Pancreas (tissue), 10 donors: ENCODE results near the gene CRYL1. TPM values are rescaled to one million over a fixed set of nuclear protein-coding genes. Genes with fewer than 3 reads are reported as not detected.

Experiments
- ATAC-seq, 4 donors: fragments of 200-7000 bp; cut with Tn5 transposase; one replicate each; pipeline versions ENCODE4 v1.8.0 to v1.9.1; 2020; ENCODE audit warnings: mild to moderate bottlenecking in 4 of 4, moderate library complexity in 4 of 4
- DNase-seq, 6 donors: peaks; one replicate each; pipeline ENCODE4 v3.0.0-alpha.2; 2020
- FAIRE-seq: peaks from 2 replicates; lab custom pipeline; 2012; peaks lifted over from hg19 to GRCh38; lab: Jason Lieb, UNC
- H3K27ac ChIP-seq, 4 donors: fragments of 200-600 bp; sonication (generic); 1 replicate in 3 of 4; 2 replicates in 1 of 4; pipeline versions ENCODE4 v1.5.0 to v1.8.0; 2020
- H3K27me3 ChIP-seq, 4 donors: fragments of 200-600 bp; one replicate each; pipeline ENCODE4 v1.8.0; 2021
- H3K36me3 ChIP-seq, 3 donors: fragments of 200-600 bp; sonication (generic) in 1 of 3; one replicate each; pipeline versions ENCODE4 v1.5.0 to v1.8.0; 2020 to 2021
- H3K4me1 ChIP-seq, 3 donors: fragments of 200-600 bp; one replicate each; pipeline ENCODE4 v1.8.0; 2021
- H3K4me3 ChIP-seq, 4 donors: fragments of 200-600 bp; sonication (generic) in 2 of 4; one replicate each; pipeline versions ENCODE4 v1.5.0 to v1.8.0; 2020 to 2021
- H3K9me3 ChIP-seq, 4 donors: fragments of 200-600 bp; one replicate each; pipeline ENCODE4 v1.8.0; 2021
- WGBS, 2 donors: extraction: QIAGEN DNeasy Blood & Tissue Kit; methylation state at CpG; one replicate each; pipeline ENCODE4 v1.1.7; 2013; 5-methylcytosine and 5-hydroxymethylcytosine counted together
- intact Hi-C, 3 donors: fragments of 100-400 bp; cut with DNase I; formaldehyde crosslinking; loops; one replicate each; pipeline versions ENCODE4 v1.11.1 to v1.14.2; 2022
- polyA plus RNA-seq, 2 donors: library from polyadenylated mRNA; stranded (reverse); fragments of 200-250 nt; gene quantifications; one replicate each; pipeline ENCODE4 v1.2.3, GENCODE V29; 2013
- total RNA-seq, 6 donors: library from RNA; stranded (reverse); fragmentation: NEBNext Ultra II Directional in 4 of 6; extraction: Animal tissue kit (Norgen Biotek cat#: 25700) in 4 of 6; gene quantifications; one replicate each; pipeline versions ENCODE4 v1.2.1 to v1.2.4, GENCODE V29; 2021 to 2023
- TF ChIP-seq, protein P1 (sequence below), 4 donors: fragments of 200-600 bp; sonication (generic) in 3 of 4; IDR thresholded peaks; one replicate each; pipeline versions ENCODE4 v1.5.0 to v1.8.0; 2021; ENCODE audit warnings: antibody characterized with exemption in 4 of 4
- donor health status: healthy with polysubstance abuse.
- donor health status: DM: no; HTN: no; CAD: no; lungs with moderate emphysema.
- donor health status: DM: no; HTN: no; CAD: no.
- donor health status: control.
- donor health status: control.
- donor health status: Bipolar disorder and iron deficiency.
- donor health status: DM: yes; HTN: yes; CAD: no.
- donor health status: DM: no; HTN: no; CAD: no.
- donor health status: DM: no; HTN: no; CAD: no.
- donor health status: DM: yes; HTN: yes; CAD: no.

CRYL1 gene
- total and polyA plus RNA-seq, 8 donors = 12.8 to 31.7 (median 19.3) TPM

DNA sequence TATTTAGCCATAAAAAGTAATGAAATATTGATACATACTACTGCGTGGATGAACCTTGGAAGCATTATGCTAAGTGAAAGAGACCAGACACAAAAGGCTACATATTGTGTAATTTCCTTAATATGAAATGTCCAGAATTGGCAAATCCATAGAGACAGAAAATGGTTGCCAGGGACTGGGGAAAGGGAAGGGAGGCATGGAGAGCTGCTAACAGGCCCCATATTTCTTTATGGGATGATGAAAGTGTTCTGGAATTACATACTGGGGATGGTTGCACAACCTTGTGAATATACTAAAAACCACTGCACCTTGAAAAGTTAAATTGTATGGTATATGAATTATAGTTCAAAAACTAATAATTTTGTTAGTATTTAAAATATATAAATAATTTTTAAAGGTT lies 44.9 kb upstream of the CRYL1 start:
- no peak for ATAC-seq

DNA sequence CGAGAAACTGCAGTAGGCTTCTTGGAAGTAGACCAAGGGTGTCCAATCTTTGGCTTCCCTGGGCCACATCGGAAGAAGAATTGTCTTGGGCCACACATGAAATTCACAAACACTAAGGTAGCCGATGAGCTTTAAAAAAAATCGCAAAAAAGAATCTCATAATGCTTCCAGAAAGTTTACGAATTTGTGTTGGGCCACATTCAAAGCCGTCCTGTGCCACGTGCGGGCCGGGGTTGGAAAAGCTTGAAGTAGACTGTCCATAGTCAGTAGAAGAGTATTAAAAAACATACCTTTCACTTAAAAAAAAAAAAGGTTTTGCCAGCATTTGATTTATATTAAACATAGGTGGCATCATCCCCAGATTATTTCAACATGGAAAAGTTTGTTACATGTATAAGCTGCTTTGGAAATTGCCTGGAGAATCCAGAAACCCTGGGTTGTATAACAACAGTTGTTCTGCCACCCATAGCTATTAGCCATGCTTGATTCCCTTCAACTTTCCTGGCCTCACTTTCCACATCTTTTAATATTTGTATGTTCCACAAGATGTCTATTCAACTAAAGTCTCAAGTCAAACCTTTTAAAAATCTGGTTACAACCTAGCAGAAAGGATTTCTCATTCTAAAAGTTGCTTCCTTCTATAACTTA lies 42.3 kb upstream of the CRYL1 start:
- no peak for FAIRE-seq
- H3K27ac ChIP-seq = peak overlapping the region in 3 of 4 donors; percentile 79 to 86 (median 84)
- H3K27me3 ChIP-seq = no peaks in the 10 kb centered on the region
- no peaks in the 10 kb centered on the region for H3K36me3 ChIP-seq
- no peak for DNase-seq
- 9 to 14% methylated on average over 9 of the region's 9 CpGs for WGBS, 2 donors
- peak overlapping the region; percentile 59 to 86 (median 60) for H3K4me3 ChIP-seq
- intact Hi-C loops = no loop called here
- peaks cover 0 to 4% (median 4%) of the 10 kb centered on the region in 3 donors for H3K4me1 ChIP-seq
- ATAC-seq = no peak
- H3K9me3 ChIP-seq = no peaks in the 10 kb centered on the region
- TF ChIP-seq, protein P1, sequence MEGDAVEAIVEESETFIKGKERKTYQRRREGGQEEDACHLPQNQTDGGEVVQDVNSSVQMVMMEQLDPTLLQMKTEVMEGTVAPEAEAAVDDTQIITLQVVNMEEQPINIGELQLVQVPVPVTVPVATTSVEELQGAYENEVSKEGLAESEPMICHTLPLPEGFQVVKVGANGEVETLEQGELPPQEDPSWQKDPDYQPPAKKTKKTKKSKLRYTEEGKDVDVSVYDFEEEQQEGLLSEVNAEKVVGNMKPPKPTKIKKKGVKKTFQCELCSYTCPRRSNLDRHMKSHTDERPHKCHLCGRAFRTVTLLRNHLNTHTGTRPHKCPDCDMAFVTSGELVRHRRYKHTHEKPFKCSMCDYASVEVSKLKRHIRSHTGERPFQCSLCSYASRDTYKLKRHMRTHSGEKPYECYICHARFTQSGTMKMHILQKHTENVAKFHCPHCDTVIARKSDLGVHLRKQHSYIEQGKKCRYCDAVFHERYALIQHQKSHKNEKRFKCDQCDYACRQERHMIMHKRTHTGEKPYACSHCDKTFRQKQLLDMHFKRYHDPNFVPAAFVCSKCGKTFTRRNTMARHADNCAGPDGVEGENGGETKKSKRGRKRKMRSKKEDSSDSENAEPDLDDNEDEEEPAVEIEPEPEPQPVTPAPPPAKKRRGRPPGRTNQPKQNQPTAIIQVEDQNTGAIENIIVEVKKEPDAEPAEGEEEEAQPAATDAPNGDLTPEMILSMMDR (IDR thresholded peaks at IDR 0.05) = no peak

More for the DNA sequence above, 44.9 kb upstream of the CRYL1 start:
- Histone ChIP-seq H3K27me3 (no peaks in the 10 kb centered on the region), H3K36me3 (peaks cover 0 to 5% (median 0%) of the 10 kb centered on the region in 3 donors), H3K4me3 (no peak overlapping the region), H3K9me3 (no peaks in the 10 kb centered on the region), H3K4me1 (peaks cover 0 to 4% (median 4%) of the 10 kb centered on the region in 3 donors), H3K27ac (no peak overlapping the region)
- DNase-seq (no peak), FAIRE-seq (no peak)
- intact Hi-C loops = no loop called here
- TF ChIP-seq, protein P1 (IDR thresholded peaks at IDR 0.05) = no peak
- WGBS, 2 donors = 96 to 98% methylated on average over 1 of the region's 1 CpG

DNA sequence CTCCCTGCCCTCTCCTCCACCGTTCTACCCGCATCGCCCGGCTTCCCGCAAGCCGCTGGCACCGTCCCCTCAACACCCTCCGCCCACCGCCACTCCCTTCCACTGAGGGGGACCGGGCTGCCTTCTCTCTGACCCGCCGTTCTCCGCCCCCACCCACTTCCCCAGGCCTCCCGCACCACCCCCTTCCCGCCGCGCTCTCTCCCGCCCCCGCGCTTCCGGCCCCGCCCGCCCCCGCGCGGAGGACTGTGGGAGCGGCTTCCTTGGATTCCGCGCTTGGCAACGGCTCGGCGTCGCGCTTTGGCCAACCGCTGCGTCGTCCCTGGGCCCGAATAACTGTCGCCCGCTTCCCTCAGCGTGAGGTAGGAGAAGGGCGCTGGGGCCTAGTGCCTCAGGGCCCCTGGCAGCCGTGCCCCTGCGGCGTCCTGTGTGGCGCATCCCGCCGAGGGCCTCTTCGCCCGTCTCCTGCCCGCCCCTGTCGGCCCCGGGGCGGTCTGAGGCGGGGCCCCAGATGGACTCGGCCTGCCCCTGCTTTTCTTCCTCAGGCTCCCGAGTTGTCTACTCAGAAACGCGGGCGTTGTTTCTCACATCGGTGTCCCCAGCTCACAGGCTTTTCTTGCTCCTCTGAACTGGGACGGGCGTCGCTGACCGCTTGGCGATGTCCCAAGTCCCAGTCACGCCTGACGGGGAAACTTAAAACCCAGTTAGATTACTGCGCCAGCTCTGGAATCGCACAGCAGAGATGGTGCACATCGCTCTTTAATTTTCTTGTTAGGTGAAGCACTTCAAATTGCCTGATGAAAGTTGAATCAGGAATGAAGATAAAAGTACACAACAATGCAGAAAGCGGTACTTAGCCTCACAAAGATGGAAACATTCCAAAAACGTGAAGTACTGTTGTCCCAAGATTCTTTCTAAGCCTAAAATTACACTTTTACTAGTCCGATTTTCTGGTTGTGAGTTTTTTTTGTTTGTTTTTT lies 41.5 kb upstream of the CRYL1 start, which contains the start of gene IFT88:
Gene IFT88, plus strand, starts transcription at position 260 of the 977 bp plus-strand sequence. CDS start 7,229 bp downstream, outside the sequence.
- peak; percentile 84 to 95 (median 88) for DNase-seq

DNA sequence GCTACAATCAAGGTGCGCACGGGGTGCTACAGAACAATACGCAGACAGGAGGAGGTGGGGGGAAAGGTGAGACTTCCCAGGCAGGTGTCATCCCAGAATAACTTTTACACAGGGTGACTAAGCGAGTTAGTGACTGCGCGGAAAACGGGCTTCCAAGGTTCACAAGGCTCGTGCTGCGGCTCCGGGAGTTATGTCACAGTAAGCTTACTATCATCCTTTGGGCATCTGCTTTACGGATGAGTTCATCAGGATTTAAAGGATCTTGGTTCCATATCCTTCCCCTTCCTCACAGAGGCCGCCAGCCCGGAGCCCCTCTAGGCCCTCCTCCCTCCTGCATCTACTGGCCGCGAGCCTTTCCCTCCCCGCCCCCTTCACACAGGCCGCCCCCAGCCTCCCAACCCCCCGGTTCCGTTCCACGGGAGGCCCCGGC lies 40.8 kb upstream of the CRYL1 start:
- Histone ChIP-seq H3K36me3 (no peaks in the 10 kb centered on the region), H3K27me3 (no peaks in the 10 kb centered on the region), H3K27ac (peak overlapping the region; percentile 79 to 89 (median 85)), H3K9me3 (no peaks in the 10 kb centered on the region), H3K4me3 (peak overlapping the region; percentile 59 to 86 (median 60)), H3K4me1 (peaks cover 0 to 4% (median 4%) of the 10 kb centered on the region in 3 donors)
- WGBS, 2 donors = 0 to 1% methylated on average over 21 of the region's 21 CpGs
- DNase-seq (no peak), FAIRE-seq (no peak), ATAC-seq (peak; percentile 53 to 76 (median 64))
- intact Hi-C loops = no loop called here
- TF ChIP-seq, protein P1 (IDR thresholded peaks at IDR 0.05) = no peak

More for the DNA sequence above, 41.5 kb upstream of the CRYL1 start, which contains the start of gene IFT88:
- Histone ChIP-seq H3K9me3 (no peaks in the 10 kb centered on the region), H3K27ac (peak within 1 kb of the TSS; percentile 79 to 89 (median 85)), H3K27me3 (no peaks in the 10 kb centered on the region), H3K4me1 (peaks cover 0 to 4% (median 4%) of the 10 kb centered on the region in 3 donors), H3K36me3 (no peaks in the 10 kb centered on the region), H3K4me3 (peak within 1 kb of the TSS; percentile 59 to 86 (median 60))
- WGBS, 2 donors = 1% methylated on average over 70 to 74 of the region's 74 CpGs
- ATAC-seq = peak; percentile 97 to 99 (median 98)
- intact Hi-C loops = no loop called here
- FAIRE-seq = no peak
- TF ChIP-seq, protein P1 (IDR thresholded peaks at IDR 0.05) = no peak
